Esophagus muscularis mucosa (tissue), 4 donors: ENCODE measurements around the gene RBM20. TPM values are rescaled to one million over a fixed set of nuclear protein-coding genes. Genes with fewer than 3 reads are reported as not detected.
A peak's percentile ranks its signal among the peaks of the same experiment; 100 is the strongest.

Source experiments
- DNase-seq: peaks from one replicate; pipeline ENCODE4 v3.0.0-alpha.2; 2017; ENCODE audit errors: extremely low spot score
- H3K27ac ChIP-seq, 4 donors: fragments of 200-600 bp; sonication (generic); replicated peaks in 1 of 4; 1 replicate in 3 of 4; 2 replicates in 1 of 4; pipeline ENCODE4 v1.5.1; 2016 to 2019; ENCODE audit warnings: mild to moderate bottlenecking in 1 of 4
- H3K27me3 ChIP-seq, 4 donors: fragments of 200-600 bp; sonication (generic); one replicate each; pipeline versions ENCODE4 v1.5.1 to v1.6.0; 2016 to 2019
- H3K36me3 ChIP-seq, 4 donors: fragments of 200-600 bp; sonication (generic); one replicate each; pipeline ENCODE4 v1.5.1; 2016 to 2019
- H3K4me1 ChIP-seq, 4 donors: fragments of 200-600 bp; sonication (generic); one replicate each; pipeline ENCODE4 v1.5.1; 2016 to 2019
- H3K4me3 ChIP-seq, 4 donors: fragments of 200-600 bp; sonication (generic); 1 replicate in 2 of 4; 2 replicates in 2 of 4; pipeline ENCODE4 v1.5.1; 2016 to 2019; ENCODE audit warnings: mild to moderate bottlenecking in 4 of 4, moderate library complexity in 1 of 4
- H3K9me3 ChIP-seq, 4 donors: fragments of 200-600 bp; sonication (generic); 1 replicate in 3 of 4; 2 replicates in 1 of 4; pipeline ENCODE4 v1.5.1; 2016 to 2019
- EP300 ChIP-seq: sonication (generic); formaldehyde crosslinking; IDR thresholded peaks from one replicate; pipeline ENCODE4 v1.6.1; 2017; ENCODE audit warnings: antibody characterized with exemption
- POLR2A ChIP-seq: fragments of 450-650 bp; IDR thresholded peaks from one replicate; pipeline ENCODE4 v1.6.1; 2017; ENCODE audit warnings: antibody characterized with exemption, moderate library complexity, mild to moderate bottlenecking, low read depth
- POLR2AphosphoS5 ChIP-seq, 2 donors: sonication (generic); formaldehyde crosslinking; IDR thresholded peaks; one replicate each; pipeline ENCODE4 v1.6.1; 2017; ENCODE audit warnings: antibody characterized with exemption in 2 of 2
- WGBS: methylation state at CpG from one replicate; pipeline ENCODE4 v1.1.5; 2018; 5-methylcytosine and 5-hydroxymethylcytosine counted together
- intact Hi-C: fragments of 100-400 bp; cut with DNase I; formaldehyde crosslinking; loops from one replicate; pipeline ENCODE4 v1.15.1; 2023
- total RNA-seq, 4 donors: library from RNA; depleted of rRNA; stranded (reverse); fragments of >200 nt; gene quantifications; one replicate each; pipeline versions ENCODE4 v1.1.0 to v1.2.1, GENCODE V29; 2016
- TF ChIP-seq, protein P1 (sequence below), 3 experiments: fragments of 200-600 bp in 2 of 3; fragments of 450-650 bp in 1 of 3; sonication (generic) in 2 of 3; IDR thresholded peaks; one replicate each; pipeline ENCODE4 v1.5.1; 2017 to 2019; ENCODE audit warnings: antibody characterized with exemption in 3 of 3, mild to moderate bottlenecking in 2 of 3, moderate library complexity in 1 of 3

The RBM20 gene
- total RNA-seq, 4 donors from 2014 or later = 5.3 to 7.7 (median 5.8) TPM

- H3K27ac ChIP-seq = no peak overlapping the region
Observed at GRCh38 chr10:110770243-110770642, 126.1 kb downstream of the RBM20 start.

DNA sequence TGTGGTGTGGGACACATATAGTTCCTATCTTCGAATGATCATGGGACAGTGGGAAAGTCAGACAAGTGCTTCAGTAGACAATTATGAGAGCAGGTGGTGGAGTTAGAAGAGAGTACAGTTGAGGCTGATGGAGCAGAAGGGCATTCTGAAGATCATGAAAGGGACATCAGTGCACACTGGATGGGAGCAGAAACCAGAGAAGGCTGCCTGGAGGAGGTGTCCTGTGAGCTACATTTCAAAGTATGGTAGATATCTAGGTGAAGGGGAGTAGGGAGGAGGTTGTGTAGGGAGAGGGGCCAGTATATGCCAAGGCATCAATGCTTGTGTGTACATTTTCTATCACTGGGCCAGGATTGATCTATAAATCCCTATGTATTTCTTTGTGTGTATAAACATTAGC lies 127.3 kb downstream of the RBM20 start:
- WGBS = 86% methylated on average over 1 of the region's 1 CpG
- H3K9me3 ChIP-seq = no peaks in the 10 kb centered on the region
- no peak for DNase-seq
- H3K27me3 ChIP-seq = no peaks in the 10 kb centered on the region
- intact Hi-C loops = no loop called here
- H3K4me1 ChIP-seq = peaks cover 6 to 13% (median 8%) of the 10 kb centered on the region in 4 donors
- no peaks in the 10 kb centered on the region for H3K36me3 ChIP-seq
- TF ChIP-seq POLR2AphosphoS5 (IDR thresholded peaks at IDR 0.05) (no peak), EP300 (no peak), POLR2A (no peak)
- TF ChIP-seq, protein P1, sequence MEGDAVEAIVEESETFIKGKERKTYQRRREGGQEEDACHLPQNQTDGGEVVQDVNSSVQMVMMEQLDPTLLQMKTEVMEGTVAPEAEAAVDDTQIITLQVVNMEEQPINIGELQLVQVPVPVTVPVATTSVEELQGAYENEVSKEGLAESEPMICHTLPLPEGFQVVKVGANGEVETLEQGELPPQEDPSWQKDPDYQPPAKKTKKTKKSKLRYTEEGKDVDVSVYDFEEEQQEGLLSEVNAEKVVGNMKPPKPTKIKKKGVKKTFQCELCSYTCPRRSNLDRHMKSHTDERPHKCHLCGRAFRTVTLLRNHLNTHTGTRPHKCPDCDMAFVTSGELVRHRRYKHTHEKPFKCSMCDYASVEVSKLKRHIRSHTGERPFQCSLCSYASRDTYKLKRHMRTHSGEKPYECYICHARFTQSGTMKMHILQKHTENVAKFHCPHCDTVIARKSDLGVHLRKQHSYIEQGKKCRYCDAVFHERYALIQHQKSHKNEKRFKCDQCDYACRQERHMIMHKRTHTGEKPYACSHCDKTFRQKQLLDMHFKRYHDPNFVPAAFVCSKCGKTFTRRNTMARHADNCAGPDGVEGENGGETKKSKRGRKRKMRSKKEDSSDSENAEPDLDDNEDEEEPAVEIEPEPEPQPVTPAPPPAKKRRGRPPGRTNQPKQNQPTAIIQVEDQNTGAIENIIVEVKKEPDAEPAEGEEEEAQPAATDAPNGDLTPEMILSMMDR (IDR thresholded peaks at IDR 0.05) = no peak
- no peak overlapping the region for H3K4me3 ChIP-seq
- H3K27ac ChIP-seq = no peak overlapping the region

More at GRCh38 chr10:110770243-110770642, 126.1 kb downstream of the RBM20 start:
- Histone ChIP-seq H3K9me3 (no peaks in the 10 kb centered on the region), H3K4me3 (no peak overlapping the region), H3K36me3 (no peaks in the 10 kb centered on the region), H3K4me1 (peaks cover 4 to 13% (median 8%) of the 10 kb centered on the region in 4 donors), H3K27me3 (no peaks in the 10 kb centered on the region)
- no peak for DNase-seq
- 93% methylated on average over 3 of the region's 3 CpGs for WGBS
- TF ChIP-seq POLR2A = no peak
- TF ChIP-seq POLR2AphosphoS5 (IDR thresholded peaks at IDR 0.05) = no peak
- TF ChIP-seq, protein P1 (IDR thresholded peaks at IDR 0.05) = no peak
- no peak for TF ChIP-seq EP300
- intact Hi-C loops = no loop called here

DNA sequence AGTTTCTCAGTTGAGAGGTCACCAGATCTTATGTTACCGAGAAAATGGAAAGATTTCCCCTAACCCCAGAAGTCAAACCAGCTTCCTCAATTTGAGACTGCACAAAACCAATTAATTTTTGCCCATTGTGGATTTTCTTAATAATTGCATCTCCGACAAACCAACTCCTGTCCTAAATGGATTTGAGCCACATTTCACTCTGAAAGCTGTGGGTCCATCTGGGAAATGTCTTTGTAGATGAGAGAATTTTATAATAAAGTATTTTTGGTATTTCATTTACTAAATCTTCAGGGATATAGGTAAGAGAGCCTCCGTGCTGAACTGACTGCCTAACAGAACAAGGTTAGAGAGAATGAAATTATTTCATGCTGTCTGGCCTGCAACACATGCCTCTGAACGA lies 127.9 kb downstream of the RBM20 start:
- no peaks in the 10 kb centered on the region for H3K36me3 ChIP-seq
- H3K4me3 ChIP-seq = no peak overlapping the region
- intact Hi-C loops = no loop called here
- H3K4me1 ChIP-seq = peaks cover 7 to 13% (median 10%) of the 10 kb centered on the region in 4 donors
- 90% methylated on average over 4 of the region's 4 CpGs for WGBS
- TF ChIP-seq, protein P1 (IDR thresholded peaks at IDR 0.05) = no peak
- TF ChIP-seq EP300 (no peak), POLR2AphosphoS5 (IDR thresholded peaks at IDR 0.05) (no peak), POLR2A (no peak)
- no peaks in the 10 kb centered on the region for H3K27me3 ChIP-seq
- no peak for DNase-seq
- no peak overlapping the region for H3K27ac ChIP-seq
- H3K9me3 ChIP-seq = no peaks in the 10 kb centered on the region

- H3K27me3 ChIP-seq = no peaks in the 10 kb centered on the region
- intact Hi-C loops = no loop called here
- no peaks in the 10 kb centered on the region for H3K9me3 ChIP-seq
- 88% methylated on average over 3 of the region's 3 CpGs for WGBS
- H3K4me1 ChIP-seq = peaks cover 7 to 14% (median 11%) of the 10 kb centered on the region in 4 donors
- no peak for DNase-seq
- H3K27ac ChIP-seq = no peak overlapping the region
- no peak overlapping the region for H3K4me3 ChIP-seq
- no peaks in the 10 kb centered on the region for H3K36me3 ChIP-seq
- TF ChIP-seq EP300 (no peak), POLR2AphosphoS5 (IDR thresholded peaks at IDR 0.05) (no peak), POLR2A (no peak)
- TF ChIP-seq, protein P1 (IDR thresholded peaks at IDR 0.05) = no peak
Observed at GRCh38 chr10:110772454-110773025, 128.4 kb downstream of the RBM20 start.

- Histone ChIP-seq H3K27me3 (no peaks in the 10 kb centered on the region), H3K4me3 (no peak overlapping the region), H3K27ac (peak overlapping the region in 1 of 4 donors; percentile 10), H3K9me3 (no peaks in the 10 kb centered on the region), H3K4me1 (peaks cover 7 to 20% (median 11%) of the 10 kb centered on the region in 4 donors), H3K36me3 (no peaks in the 10 kb centered on the region)
- 81% methylated on average over 4 of the region's 7 CpGs for WGBS
- intact Hi-C loops = no loop called here
- TF ChIP-seq POLR2A (no peak), POLR2AphosphoS5 (IDR thresholded peaks at IDR 0.05) (no peak), EP300 (no peak)
- TF ChIP-seq, protein P1 (IDR thresholded peaks at IDR 0.05) = no peak
- no peak for DNase-seq
Observed at GRCh38 chr10:110773693-110774068, 129.5 kb downstream of the RBM20 start.
